HG03565 (cell line): ENCODE measurements around the gene FHDC1.
"Not testable (repeated sequence)": the region's sequence is repeated elsewhere in the genome, so short reads cannot be mapped to it uniquely, and the experiment has no call there.

Experiments
- ATAC-seq: cut with Tn5 transposase; IDR thresholded peaks from one replicate; pipeline ENCODE4 v1.9.1; 2021; ENCODE audit warnings: mild to moderate bottlenecking, moderate library complexity; ENCODE audit not compliant: unreplicated experiment

The FHDC1 gene, protein sequence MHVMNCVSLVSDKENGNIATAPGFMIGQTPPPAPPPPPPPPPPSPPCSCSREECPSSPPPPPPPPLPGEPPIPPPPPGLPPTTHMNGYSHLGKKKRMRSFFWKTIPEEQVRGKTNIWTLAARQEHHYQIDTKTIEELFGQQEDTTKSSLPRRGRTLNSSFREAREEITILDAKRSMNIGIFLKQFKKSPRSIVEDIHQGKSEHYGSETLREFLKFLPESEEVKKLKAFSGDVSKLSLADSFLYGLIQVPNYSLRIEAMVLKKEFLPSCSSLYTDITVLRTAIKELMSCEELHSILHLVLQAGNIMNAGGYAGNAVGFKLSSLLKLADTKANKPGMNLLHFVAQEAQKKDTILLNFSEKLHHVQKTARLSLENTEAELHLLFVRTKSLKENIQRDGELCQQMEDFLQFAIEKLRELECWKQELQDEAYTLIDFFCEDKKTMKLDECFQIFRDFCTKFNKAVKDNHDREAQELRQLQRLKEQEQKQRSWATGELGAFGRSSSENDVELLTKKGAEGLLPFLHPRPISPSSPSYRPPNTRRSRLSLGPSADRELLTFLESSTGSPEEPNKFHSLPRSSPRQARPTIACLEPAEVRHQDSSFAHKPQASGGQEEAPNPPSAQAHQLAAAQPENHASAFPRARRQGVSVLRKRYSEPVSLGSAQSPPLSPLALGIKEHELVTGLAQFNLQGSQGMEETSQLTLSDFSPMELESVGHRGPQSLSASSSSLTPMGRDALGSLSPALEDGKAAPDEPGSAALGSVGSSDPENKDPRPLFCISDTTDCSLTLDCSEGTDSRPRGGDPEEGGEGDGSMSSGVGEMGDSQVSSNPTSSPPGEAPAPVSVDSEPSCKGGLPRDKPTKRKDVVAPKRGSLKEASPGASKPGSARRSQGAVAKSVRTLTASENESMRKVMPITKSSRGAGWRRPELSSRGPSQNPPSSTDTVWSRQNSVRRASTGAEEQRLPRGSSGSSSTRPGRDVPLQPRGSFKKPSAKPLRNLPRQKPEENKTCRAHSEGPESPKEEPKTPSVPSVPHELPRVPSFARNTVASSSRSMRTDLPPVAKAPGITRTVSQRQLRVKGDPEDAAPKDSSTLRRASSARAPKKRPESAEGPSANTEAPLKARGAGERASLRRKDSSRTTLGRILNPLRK

DNA sequence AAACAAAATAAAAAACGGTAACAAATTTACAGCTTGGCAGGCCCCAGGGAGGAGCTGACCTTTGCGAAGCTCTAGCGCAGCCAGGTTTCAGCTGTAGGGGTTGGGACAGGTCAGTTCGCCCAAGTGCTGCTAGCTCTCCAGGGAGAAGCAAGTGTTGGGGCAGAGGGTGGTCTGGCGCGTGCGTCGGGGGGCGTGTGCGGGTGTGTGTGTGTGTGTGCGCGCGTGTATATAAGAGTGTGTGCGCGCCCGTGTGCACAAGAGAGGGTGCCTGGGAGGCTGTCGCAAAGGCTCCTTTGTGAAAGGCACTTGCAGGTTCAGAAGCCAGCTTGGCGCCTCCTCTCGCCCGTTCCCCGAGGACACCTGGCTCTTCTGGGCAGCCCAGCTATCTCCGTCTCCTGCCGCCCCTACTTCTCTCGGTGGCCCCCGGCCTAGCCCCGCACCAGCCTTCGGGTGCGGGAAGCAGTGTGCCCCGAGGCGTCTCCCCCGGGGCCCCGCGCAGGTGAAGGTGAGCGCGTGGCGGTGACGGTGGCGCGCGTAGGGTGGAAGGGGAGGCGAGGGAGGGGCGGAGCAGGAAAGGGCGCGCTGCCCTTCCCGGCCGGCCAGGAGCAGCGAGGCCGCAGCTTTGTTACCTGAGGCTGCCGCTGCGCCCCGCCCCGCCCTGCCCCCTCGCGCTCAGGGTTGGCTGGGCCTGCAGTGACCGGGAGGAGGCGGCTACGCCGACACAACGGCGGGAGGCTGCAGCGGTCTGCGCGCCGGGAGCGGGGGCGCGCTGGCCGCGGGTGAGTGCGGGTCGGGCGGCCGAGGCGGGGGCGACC is at the start of gene FHDC1:
Gene FHDC1, plus strand, starts transcription at position 693 of the 815 bp plus-strand sequence. CDS start 6,735 bp downstream, outside the sequence.
- ATAC-seq = no peak

DNA sequence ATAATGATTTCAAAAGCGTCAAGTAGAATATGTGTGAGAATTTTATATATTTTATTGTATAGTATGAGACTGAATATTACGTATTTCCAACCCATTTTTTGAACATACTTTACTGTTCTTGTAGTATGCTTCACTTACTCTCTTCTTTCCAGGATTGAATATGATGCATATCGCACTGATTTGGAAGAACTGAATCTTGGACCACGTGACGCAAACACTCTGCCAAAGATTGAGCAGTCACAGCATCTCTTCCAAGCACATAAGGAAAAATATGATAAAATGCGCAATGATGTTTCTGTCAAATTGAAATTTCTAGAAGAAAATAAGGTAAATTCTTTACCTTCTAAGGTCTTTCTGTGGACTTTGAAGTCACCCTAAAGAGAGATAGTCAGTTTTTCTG is 48.1 kb upstream of the FHDC1 start:
- no peak for ATAC-seq

DNA sequence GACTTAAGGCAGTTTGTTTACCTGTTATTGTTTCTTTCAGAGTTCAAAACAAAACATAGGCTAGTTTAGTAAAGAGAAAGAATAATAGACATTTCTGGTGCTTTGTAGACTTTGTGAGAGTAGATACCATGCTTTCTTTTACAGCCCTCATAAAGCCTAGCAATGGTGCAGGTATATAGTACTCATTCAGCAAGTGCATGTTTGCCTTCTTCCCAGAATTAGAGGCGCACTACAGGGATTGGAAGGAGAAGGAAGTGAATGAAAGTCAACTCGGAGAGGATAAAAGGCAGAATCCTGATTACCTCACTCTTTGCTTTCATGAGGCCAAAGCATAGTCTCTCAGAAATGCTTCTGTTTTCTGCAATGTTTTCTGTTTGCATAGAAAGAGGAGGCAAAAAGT is 43.1 kb upstream of the FHDC1 start:
- ATAC-seq = no peak

DNA sequence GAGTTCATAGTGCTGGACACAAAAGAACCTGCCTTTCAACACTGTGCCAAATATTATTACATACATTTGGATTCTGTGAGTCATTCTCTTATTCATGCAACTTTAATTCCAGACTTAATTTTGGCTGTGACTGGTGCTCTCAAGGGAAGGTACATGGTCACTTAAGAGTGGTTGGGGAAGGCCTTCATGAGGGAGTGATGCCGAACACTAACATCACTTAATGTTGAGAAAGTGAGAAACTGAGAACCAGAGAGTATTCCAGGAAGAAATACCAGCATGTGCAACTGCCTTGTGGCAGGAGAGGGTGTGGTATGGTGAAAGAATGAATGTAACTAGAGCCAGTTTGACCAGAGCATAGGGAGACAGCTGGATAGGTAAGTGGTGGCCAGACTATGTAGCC is 41.5 kb upstream of the FHDC1 start:
- ATAC-seq = no peak

DNA sequence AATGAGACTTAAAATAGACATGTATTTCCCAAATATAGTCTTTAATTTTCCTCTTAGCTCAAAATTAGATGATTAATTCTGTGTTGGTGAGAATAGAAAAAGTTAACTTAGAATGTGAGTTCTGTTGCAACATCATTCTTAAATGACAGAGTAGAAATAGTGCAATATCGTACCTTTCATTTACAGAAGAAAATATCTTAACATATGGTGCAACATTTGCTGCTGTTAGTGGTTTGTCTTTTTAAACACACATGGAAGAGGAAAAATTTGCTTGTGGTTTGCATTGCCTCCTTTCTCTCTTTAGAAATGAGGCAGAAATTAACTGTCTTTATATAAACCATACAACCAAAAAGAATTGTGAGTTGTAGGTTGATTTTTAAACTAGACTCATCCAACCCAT is 39.3 kb upstream of the FHDC1 start:
- no peak for ATAC-seq

DNA sequence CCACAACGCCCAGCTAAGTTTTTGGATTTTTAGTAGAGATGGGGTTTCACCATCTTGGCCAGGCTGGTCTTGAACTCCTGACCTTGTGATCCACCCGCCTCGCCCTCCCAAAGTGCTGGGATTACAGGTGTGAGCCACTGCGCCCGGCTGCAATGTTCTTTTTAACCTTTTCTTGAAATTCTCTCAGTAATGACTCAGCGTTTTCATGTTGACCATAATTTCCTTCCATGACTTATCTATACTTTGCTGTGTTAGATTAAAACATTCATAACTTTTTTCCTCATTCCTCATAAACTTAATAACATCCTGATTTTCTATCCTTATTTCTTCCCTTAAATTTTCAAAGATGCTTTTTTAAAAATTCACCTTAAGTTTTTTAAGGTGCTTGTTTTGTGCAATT is 38.0 kb upstream of the FHDC1 start:
- not testable (repeated sequence) for ATAC-seq

DNA sequence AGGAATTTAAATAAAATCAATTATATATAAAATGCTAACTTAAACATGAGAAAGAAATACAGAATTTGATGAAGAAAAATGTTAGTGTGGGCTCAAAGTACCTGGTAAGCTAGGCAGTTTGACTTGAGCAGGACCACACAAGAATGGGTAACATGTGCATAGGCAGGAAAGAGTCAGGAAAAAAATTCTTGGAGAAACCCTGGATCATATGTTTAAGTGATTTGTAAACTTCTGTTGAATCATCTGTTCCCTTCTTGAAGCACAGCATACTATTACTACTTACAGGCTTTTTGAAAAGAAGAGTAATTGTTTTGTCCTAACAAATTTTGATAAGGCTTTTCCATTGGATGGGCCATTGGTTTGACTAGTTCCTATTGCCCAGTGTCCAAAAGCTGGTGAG is 37.5 kb upstream of the FHDC1 start:
- ATAC-seq = no peak

DNA sequence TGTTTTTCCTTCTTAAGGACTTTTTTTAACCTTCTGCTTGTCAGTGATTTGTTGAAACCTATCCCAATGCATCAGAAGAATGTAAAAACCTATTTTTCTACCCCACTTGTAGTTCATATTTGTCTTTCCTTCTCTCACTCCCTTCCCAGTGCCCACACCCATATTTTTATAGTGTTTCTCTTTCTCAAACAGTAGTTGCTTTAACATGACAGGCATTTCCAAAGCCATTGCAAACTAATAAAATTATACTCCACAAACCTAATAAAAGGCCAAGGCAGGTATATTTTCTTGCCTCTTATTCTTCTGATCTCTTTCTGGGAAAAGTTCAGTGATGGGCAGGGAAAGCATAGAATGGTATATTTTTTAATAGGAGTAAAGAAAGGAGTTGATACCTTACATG is 35.7 kb upstream of the FHDC1 start:
- no peak for ATAC-seq

DNA sequence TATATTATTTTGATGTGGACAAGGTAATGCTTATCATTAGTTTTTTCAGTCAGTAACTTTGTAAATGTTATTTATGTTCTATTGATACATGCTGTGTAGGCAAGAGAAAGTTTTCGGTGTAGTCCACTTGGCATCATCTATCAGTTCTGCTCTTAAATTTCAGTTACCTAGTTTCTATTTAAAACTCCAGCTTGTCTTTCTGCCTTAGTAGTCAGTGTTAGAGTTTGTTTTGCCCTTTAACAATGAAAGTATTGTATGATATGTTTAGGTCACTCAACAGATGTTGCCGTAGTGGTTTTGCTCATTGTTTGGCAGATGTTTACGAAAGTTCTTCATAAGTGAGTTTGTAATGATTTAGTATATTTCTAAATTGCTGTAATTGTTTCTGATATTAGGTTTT is 34.9 kb upstream of the FHDC1 start:
- ATAC-seq = no peak

DNA sequence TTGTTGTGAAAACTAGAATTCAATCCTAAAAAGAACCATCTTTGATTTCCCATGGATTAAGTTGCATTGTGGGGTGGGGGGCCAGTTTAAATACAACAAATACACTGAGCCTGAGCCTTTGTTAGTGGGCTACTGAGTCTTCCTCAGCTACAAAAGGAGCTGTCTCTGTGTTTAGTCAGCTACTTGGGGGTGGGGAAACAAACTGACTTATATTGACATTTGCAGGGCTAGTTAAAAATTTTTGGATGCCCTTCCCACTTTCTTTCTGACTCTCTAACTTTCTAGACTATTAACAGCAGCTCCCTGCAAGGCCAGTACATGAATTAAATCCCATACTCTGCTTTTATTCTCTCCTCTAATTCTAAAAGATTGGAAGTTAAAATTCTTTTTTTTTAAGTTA is 32.5 kb upstream of the FHDC1 start:
- ATAC-seq = no peak

DNA sequence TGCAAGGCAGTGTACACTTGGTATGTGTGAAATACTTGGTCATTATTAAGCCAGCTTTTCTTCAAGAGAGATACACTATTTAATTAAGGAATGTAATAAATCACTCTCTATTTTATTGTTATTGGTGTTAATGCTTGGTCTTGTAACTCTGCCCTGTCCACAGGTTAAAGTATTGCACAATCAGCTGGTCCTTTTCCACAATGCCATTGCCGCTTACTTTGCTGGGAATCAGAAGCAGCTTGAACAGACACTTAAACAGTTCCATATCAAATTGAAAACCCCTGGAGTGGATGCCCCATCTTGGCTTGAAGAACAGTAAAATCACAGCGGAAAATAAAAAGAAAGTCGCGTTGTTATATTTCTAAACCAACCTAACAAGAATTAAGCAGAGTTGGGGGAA is 26.2 kb upstream of the FHDC1 start:
- ATAC-seq = no peak

DNA sequence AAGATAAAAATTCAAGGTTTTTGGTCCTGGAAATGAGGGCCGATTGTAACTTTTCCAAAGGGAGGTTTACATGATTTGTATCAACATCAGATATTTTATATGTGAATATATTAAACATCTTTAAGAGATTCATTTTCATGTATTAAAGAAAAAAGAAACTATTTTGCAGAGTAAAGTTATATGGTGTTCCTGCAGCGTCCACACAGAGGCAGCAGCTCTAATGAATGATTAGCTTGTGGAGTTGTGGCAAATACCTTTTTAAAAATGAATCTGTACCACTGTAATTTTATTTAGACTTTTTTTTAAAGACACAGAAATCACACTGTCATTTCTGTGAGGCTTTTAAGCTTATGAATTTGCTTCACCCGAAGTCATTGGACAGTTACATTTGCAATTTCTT is 25.6 kb upstream of the FHDC1 start:
- no peak for ATAC-seq

DNA sequence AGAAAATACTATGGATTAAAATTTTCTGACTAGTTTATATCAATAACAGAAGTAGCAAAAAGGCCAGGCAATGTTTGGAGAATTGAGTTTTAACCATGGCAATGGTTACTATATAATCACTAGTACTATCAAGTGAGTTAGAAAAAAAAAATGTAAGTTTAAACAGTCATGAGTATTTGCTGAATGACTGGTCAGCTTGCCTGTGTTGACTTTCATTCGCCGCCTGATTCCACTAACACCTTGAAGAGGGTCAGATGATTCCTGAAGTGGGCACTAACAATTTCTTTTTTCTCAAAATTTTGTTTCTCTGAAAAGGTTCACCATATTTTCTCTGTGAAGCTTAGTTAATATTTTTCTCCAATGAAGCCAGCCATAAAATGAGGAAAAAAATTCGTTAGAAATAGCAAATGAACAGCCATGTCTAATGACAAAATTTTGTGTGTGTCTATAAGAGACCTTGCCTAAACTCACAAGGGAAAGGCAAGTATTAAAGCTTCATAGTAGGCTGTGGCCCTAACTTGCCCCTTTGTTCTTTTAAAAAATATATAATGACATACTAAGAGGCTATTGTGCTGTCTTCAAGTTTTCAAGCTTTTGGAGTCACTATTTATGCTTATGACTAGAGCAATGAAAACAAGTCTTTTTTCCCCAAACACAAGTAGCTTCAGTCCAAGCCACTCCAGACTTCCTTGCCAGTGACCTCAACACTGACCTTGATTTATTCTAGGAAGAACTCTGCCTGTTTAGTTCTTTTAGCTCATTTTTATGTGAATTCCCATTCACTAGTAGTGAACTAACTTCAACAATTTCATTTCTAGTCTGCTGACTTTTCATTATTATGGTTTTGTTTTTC is 18.4 kb upstream of the FHDC1 start:
- no peak for ATAC-seq

DNA sequence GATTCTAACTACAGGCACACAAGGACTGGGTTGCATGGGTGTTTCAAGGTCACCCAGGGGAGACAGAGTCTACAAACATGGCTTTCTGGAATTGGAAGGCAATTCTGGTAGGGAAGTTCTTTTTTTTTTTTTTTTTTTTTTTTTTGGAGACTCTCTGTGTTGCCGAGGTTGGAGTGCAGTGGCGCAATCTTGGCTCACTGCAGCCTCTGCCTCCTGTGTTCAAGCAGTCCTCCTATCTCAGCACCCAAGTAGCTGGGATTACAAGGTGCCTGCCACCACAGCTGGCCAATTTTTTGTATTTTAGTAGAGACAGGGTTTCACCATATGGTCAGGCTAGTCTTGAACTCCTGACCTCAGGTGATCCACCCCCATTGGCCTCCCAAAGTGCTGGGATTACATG is 16.3 kb upstream of the FHDC1 start:
- ATAC-seq = no peak

DNA sequence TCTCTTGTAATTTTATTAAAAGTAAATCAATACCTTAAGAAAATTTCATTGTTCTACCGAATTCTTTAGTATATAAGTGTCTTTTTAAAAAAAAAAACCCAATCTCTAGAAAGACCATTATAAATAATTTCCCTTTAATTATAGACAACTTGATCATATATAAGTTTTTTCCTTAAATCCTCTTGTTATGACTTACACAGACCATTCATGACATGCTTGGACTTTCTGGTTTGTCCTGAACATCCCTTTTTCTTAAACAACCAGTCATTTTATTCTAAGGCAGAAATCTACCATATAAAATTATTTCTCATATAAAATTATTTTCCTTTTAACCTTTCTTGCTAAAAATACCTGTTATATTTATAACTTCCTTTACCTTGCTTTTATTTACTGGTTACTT is 15.4 kb upstream of the FHDC1 start:
- no peak for ATAC-seq

DNA sequence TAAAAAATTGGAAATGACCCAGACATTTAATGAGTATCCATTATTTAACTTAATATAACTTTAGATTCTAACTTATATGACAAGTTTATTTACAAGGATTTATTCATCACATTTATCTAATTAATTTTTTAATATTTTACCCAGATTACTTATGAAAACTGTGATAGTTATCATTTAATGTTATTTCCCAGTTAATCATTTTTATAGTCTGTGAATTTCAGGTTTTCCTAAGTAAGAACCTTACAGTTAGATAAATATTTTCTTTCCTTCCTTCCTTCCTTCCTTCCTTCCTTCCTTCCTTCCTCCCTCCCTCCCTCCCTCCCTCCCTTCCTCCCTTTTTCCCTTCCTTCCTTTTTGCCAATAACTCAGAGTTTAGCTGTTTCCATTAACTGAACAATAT is 14.8 kb upstream of the FHDC1 start:
- no peak for ATAC-seq

DNA sequence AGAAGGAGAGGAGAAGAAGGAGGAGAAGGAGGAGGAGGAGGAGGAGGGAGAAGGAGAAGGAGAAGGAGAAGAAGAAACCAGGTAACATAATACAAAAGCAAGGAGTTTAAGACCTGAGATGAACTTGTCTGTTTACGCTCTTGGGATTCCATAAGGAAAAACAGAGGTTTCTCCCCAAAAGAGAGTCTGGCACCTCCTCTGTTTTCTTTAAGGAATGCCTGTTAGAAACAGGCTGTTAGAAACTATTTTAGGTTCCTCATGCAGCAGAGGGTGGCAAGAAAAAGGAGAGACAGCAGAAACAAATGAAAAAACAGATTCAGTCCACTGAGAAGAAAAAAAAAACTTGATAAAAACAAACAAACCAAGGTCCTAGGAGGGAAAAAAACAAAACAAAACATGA is 10.3 kb upstream of the FHDC1 start:
- no peak for ATAC-seq

DNA sequence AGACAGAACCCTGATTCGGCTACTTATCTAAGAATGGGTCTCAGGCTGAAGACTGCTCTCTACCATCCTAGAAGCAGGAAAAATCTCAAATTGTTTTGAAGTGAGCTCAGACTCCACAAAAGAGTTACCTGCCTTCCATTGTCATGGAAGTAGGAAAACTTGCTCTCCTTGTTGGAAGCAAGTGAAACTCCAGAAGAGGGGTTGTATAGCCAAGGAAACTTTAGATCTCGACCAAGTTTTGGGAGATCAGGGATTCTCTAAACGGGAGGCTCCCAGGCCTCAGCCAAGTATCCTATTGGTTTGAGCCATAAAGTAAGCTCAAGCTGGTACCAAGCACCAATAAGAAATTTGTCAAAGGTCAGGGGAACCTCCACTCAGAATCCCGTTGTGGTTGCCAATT is 9.2 kb upstream of the FHDC1 start:
- no peak for ATAC-seq

DNA sequence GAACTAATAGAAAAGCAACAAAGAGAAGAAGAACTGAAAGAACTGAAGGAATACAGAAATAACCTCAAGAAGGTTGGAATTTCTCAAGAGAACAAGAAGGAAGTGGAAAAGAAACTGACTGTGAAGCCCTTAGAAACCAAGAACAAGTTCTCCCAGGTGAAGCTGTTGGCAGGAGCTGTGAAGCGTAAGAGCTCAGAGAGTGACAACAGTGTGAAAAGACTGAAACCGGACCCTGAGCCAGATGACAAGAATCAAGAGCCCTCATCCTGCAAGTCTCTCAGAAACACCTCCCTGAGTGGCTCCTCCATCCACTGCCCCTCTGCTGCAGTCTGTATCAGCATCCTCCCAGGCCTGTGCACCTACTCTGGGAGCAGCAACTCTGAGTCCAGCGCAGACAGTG is 8.4 kb upstream of the FHDC1 start:
- no peak for ATAC-seq

DNA sequence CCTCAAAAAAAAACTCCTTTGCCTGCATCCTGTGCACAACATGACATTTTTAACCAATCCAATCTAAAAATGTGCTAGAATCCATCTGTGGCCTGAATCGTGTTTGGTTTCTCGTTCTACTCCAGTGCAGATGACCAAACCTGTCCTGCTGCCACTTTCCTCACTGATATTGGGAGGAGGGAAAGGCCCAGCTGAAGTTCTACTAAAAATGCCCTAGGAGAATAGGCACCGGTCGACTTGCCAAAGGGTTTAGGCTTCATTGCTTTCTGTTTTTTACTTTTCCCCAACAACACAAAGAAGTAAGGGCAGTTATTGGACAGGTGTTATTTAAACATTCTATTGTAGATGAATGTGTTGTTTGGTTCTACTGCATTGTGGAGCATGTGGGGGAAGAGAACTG is 7.8 kb upstream of the FHDC1 start:
- ATAC-seq = no peak
